ENCODE measurements around the gene XYLB.

DNA sequence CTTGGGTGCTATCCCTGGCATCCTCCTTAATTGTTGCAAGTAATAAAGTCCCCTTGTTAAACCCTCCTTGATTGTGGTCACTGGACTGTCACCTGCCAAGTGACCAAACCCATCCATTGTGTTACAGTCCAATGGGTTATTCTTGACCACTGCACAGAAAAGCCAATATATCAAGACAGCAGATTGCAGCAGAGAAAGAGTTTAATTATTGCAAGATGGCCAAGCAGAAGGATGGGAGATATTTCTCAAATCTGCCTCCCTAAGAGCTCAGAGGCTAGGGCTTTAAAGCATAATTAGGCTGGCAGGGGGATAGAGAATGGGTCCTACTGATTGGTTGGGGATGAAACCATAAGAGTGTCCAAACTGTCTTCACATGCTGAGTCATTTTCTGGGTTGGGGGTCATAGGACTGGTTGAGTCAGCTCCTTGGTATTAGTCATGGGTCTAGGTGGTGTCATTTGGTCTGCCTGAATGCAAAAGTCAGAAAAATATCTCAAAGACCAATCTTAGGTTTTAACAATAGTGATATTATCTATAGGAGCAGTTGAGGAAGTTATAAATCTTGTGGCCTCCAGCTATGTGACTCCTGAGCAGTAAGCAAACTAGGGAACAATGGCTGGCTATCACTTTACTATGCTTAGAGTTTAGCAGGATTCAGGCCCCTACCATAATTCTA lies 19.1 kb upstream of the XYLB start:
- no peak for TF ChIP-seq EZH2 (IDR thresholded peaks at IDR 0.05)
- TF ChIP-seq POLR2AphosphoS5 (IDR thresholded peaks at IDR 0.05; ENCODE audit: borderline replicate concordance, low read depth, low read length), result no peak
- no peak for TF ChIP-seq FOXP2 (optimal IDR thresholded peaks at IDR 0.05; ENCODE audit: control extremely low read depth, extremely low read length, insufficient read depth)
